ENCODE data around the gene TREML4.

DNA sequence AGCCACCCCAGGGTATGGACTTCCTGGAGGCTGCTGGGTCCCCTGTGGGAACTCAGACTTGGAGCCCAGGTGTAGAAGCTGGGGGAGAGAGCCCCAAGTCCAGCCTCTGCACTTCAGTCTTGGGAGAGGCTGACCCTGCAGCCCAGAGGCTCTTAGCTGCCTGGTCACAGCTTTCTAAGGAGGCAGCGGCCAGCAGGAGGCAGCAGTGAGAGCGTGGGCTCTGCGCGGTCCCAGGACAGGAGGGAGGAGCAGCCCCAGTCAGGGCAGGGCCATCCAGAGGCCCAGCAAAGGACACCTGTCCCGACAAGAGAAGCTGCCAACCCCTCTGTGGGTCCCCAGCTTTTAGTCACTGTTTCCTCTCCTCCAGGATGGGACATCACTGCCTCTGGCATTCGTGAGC, 36.6 kb upstream of the TREML4 start:
- TF ChIP-seq, protein P1, sequence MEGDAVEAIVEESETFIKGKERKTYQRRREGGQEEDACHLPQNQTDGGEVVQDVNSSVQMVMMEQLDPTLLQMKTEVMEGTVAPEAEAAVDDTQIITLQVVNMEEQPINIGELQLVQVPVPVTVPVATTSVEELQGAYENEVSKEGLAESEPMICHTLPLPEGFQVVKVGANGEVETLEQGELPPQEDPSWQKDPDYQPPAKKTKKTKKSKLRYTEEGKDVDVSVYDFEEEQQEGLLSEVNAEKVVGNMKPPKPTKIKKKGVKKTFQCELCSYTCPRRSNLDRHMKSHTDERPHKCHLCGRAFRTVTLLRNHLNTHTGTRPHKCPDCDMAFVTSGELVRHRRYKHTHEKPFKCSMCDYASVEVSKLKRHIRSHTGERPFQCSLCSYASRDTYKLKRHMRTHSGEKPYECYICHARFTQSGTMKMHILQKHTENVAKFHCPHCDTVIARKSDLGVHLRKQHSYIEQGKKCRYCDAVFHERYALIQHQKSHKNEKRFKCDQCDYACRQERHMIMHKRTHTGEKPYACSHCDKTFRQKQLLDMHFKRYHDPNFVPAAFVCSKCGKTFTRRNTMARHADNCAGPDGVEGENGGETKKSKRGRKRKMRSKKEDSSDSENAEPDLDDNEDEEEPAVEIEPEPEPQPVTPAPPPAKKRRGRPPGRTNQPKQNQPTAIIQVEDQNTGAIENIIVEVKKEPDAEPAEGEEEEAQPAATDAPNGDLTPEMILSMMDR (IDR thresholded peaks at IDR 0.05 in 8 of 11, conservative IDR thresholded peaks at IDR 0.05 in 3 of 11): peak in 10 of 11 experiments; percentile 6 to 77 (median 36)
- TF ChIP-seq POLR2A (IDR thresholded peaks at IDR 0.05): no peak
